Activated T-cell treated with anti-CD3 and anti-CD28 coated beads for 1 hour (primary cell): ENCODE measurements around the gene METTL8.
A peak's percentile ranks its signal among the peaks of the same experiment; 100 is the strongest.
"Not testable (repeated sequence)": the region's sequence is repeated elsewhere in the genome, so short reads cannot be mapped to it uniquely, and the experiment has no call there.

ENCODE experiments used
- DNase-seq: peaks from one replicate; pipeline ENCODE4 v3.0.0-alpha.2; 2020; ENCODE audit warnings: low read depth

Gene METTL8

DNA sequence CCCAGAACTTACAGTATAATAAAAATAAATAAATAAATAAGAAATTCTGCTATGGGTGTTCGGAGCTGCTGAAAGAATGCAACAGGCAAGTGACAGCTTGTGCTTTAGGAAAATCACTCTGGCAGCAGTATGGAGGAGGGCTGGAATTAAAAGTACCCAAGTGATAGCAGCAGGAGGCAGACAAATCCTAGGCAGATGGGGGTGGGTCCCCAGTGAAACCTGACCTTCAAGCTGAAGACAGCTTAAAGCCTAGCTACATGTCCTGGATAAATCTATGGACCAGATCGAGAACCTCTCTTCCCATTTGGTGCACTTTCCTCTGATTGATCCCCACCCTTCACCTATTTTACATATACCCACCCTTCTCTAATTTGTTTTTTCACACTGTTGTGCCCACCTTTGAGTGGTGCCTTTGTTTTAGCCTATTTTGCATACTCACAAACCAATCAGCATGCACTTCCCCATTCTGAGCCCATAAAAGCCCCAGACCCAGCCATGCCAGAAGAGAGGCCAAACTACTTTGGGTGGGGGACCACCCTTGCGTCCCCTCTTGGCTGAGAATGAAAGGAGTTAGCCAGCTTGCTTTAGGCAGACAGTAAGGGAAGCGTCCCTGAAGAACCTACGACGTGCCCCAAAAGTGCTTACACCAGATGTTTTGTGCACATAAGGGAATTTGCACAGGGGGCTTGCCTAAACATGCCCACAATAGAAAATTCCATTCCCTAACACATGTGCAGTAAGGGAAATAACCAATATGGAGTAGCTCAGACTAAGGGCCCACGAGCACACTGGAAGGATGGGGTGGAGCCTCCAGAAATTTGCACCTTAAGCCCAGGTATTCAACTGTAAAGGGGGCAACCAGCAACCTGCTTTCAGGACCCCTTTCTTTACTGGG, 3.0 kb downstream of the METTL8 start:
- DNase-seq = no peak

DNA sequence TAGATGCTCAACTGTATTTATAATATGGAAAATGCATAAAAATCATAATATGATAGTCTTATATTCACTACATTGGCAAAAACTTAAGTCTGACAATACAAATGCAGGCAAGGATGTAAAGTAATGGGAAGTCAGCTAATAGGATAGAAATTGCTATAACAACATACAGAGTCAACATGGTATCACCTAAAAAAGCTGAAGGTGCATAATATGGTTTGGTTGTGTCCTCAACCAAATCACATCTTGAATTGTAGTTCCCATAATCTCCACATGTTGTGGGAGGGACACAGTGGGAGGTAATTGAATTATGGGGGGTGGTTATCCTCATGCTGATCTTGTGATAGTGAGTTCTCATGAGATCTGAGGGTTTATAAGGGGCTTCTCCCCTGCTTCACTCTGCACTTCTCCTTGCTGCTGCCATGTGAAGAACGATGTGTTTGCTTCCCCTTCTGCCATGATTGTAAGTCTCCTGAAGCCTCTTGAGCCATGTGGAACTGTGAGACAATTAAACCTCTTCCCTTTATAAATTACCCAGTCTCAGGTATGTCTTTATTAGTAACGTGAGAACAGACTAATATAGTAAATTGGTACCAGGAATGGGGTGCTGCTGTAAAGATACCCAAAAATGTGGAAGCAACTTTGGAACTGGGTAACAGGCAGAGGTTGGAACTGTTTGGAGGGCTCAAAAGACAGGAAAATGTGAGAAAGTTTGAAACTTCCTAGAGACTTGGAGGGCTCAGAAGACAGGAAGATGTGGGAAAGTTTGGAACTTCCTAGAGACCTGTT, 10.9 kb downstream of the METTL8 start:
- not testable (repeated sequence) for DNase-seq

DNA sequence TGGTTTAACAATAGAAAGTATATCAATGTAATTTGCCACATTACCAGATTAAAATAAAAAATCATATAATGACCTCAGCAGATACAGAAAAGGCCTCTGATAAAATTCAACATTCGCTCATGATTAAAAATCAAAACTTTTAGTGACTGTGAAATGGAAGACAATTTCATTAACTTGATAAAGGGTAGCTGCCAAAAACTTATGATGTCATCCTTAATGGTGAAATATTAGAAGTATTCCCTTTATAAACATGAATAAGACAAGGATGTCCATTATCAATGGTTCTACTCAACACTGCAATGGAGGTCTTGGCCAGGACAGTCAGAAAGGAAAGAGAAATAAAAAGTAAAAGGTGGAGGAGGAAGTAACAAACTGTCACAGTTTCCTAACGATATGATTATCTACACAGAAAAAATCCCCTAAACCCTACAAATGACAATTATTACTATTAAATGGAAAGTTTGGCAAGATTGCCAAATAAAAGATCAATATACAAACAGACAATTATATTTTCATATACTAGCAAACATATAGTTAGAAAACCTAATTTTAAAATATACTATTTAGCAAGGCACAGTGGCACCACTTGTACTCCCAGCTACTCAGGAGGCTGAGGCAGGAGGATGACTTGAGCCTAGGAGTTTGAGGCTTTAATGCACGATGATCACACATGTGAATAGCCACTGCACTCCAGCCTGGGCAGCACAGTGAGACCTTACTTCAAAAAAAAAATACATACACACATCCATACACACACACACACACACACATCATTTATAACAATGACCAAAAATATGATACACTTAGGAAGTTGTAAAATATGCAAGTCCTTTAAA, 12.8 kb downstream of the METTL8 start:
- DNase-seq = no peak

GRCh38 chr2:171419333-171419732, 14.5 kb downstream of the METTL8 start:
- DNase-seq = no peak

DNA sequence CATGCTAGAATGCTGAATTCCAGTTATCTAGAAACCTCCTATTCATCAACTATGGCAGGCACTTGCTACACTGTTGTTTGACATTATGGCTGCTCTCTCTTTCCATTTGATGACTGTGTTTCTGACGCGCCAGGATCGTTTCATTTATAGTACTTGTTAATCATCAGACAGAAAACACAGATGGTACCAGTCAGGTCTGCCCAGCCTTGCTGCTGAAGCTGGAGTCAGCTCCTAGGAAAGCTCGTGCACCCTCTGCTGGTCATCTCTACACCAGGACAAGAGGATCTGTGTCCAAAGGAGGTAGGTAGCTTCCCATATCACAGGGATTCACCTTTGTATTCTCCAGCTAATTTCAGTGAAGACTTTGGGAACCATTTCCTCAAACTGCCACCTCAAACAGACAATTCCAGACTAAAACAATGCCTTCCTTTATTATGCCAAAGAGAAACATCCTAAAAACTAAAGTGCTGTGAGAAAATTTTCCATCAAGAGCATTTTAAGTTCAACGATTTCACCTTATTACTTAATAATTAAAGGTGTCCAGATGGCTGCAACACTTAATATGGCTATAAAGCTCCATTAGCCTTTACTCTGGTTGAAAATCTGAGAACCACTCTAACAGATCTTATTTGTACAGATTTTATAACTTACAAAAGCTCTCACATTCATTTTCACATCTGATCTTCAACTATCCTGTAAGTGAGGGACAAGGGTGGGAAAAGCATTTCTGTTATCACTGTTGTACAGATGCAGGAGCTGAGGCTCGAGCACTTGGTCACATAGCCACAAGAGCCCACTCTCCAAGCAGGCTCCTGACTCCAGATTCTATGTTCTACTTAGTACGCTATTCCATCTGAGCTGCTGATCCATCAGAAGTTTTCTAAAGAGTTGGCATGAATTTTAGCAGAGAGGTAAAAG, 17.5 kb downstream of the METTL8 start:
- peak; percentile 63 for DNase-seq

DNA sequence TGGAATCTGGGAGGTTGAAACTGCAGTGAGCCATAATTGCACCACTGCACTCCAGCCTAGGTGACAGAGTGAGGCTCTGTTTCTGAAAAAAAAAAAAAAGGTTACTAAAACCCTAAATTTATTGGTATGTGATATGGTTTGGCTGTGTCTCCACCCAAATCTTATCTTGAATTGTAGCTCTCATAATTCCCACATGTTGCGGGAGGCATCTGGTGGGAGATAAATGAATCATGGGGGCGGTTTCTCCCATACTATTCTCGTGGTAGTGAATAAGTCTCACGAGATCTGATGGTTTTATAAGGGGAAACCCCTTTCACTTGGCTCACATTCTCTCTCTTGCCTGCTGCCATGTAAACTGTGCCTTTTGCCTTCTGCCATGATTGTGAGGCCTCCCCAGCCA, 19.1 kb downstream of the METTL8 start:
- not testable (repeated sequence) for DNase-seq

GRCh38 chr2:171412571-171413175, 21.1 kb downstream of the METTL8 start:
- no peak for DNase-seq

DNA sequence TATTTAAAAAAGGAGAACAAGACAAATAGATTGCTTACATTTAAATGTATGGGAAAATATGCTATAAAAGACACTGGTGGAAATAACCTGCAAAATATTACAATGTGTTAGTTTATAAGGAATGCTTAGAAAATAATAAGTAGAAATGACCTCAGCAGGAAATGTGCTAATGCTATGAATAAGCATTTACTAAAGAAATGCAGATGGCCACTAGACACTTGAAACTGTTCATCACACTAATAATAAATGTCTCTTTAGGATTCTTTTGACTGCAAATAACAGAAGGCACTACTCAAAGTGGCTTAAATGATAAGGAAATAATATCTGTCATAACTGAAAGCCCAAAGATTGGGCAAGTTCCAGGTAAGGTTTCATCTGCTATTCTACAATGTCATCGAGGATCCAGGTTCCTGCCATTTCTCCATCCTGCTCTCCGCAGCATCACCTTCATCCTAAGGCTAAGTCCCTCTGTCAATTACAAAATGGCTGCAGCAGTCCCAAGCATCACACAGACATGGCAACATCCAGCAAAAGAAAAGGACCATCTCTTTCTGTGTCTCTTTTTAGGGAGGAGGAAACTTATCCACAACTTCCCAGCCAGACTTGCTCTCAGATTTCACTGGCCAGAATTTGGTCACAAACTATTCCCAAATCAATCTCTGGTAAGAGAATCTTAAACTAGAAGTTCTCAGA, 21.9 kb downstream of the METTL8 start:
- DNase-seq = no peak

DNA sequence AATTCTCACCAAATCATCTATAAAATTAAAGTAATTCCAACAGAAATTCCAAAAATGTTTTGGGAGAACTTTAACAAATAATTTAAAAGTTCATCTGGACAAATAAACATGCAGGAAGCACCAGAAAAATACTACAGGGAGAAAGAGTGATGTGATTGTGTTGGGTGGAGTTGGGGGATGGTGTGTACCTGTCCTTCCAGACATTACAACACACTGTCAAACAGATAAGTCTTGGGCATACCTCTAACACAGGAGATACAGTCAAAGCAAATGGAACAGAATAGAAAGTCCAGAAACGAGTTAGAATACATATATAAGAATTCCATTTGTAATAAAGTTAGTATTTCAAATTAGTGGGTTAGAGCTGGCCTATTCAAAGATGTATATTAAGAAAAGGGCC, 22.6 kb downstream of the METTL8 start:
- no peak for DNase-seq

- no peak for DNase-seq
These were observed 23.2 kb downstream of the METTL8 start for GRCh38 chr2:171410624-171411023.

GRCh38 chr2:171410101-171410500, 23.7 kb downstream of the METTL8 start:
- DNase-seq = no peak

DNA sequence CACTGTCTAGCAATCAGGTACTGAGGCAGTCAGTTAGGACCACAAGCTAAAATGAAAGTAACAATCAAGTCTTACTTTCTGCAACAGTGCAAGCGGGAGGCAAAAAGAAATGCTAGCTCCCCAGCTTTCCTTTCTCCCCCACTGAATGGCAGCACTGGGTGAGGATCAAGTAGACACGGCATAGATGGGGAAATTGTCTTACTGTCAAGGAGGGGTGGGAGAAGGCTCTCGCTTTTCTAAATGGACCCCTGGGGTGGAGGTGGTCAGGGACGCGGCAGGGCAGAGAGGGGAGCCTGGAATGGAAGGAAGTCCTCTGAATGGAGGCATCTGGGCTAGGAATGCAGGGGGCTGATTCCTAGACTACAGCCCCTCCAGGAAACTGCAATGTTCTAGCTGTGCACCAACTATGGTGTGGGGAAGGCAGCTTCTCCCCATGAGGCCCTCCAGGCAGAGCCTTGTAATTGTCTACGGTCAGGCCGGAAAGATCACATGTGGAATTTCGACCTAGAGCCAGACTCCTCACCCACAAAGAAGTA, 24.3 kb downstream of the METTL8 start:
- no peak for DNase-seq

- DNase-seq = no peak
These were observed 26.1 kb downstream of the METTL8 start for GRCh38 chr2:171407676-171408044.

DNA sequence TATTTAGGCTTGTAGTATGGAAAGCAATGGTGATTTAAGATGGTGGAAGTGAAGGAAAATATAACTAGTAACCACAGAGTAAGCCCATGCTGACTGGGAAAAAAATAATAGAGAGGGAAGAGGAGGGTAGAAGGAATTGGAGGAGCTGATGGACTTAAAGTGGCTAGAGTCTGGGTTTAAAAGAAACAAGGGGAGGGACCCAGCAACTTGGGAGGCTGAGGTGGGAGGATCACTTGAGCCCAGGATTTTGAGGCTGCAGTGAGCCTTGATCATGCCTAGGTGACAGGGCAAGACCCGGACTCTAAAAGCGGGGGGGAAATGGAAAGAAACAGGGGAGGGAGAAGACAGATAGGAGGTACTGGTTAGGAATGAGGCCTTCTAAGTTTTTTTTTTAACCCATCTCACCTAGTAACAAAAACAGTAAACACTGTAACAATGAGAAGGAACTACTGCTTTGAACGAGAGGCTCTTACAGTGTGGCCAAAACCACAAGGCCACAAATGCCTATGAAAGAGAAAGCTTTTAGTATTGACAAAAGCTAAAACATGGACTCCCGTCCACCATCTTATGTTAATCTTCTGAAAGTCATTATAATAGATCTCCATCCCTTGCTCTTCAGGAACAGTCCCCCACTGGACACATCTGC, 26.6 kb downstream of the METTL8 start:
- no peak for DNase-seq

GRCh38 chr2:171406044-171406443, 27.7 kb downstream of the METTL8 start:
- no peak for DNase-seq

DNA sequence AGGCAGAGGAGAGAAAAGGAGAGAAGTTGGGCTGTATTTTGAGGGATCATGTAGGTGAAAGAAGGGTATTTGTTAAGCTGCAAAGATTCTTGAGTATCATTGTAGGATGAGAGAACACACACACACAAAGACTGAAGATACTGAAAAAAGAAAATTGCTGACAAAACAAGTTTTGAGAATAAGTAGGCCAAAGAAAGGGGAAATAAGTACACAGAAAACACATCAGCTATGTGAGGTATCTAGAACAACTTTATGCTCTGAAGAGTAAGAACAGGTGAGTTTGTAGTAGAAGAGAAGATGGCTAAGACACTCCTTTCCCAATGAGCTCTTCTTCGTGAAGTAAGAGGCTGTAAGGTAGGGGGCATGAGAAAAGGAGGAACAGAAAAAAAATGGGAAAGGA, 28.2 kb downstream of the METTL8 start:
- DNase-seq = no peak

- no peak for DNase-seq
These were observed 29.1 kb downstream of the METTL8 start for GRCh38 chr2:171404719-171405118.

GRCh38 chr2:171404261-171404660, 29.5 kb downstream of the METTL8 start:
- DNase-seq = no peak

DNA sequence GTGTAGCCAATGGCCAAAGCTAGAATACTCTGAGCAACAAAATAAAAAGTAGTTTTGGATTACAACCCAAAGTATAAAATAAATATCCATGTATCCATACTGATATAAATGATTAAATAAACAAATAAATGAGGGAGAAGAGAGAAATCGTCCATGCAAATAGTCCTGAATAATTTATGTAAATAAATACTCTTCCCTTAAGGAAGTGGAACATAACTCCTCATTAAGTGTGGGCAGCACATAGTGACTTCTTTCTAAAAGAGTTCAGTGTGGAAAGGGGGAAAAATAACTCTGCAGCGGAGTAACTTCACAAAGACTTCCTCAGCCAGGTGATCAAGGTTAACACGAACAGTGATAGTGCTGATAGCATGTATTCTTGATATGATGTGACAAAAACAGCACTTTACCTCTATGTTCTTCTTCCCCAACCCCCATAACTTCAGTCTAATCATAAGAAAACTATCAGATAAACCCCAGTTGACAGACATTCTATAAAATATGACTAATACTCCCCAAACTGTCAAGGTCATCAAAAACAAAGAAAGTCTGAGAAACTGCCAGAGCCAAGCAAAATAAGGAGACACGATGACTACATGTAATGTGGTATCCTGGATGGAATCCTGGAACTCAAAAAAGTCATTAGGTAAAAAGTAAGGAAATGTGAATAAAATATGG, 30.7 kb downstream of the METTL8 start:
- no peak for DNase-seq
